Measurements from ENCODE around the gene ATXN2L. TPM values are rescaled to one million over a fixed set of nuclear protein-coding genes. Genes with fewer than 3 reads are reported as not detected.

The ATXN2L gene
- total and polyA plus RNA-seq, 2 experiments from 2014 or later: 81.2 to 116 TPM

- Histone ChIP-seq H3K4me1 (ENCODE audit: low read depth) (no peaks in the 10 kb centered on the region), H3K36me3 (peaks cover 58% of the 10 kb centered on the region), H3K27me3 (no peaks in the 10 kb centered on the region), H3K4me3 (no peak overlapping the region), H3K27ac (no peak overlapping the region), H3K9me3 (ENCODE audit: low read depth) (no peaks in the 10 kb centered on the region)
- TF ChIP-seq CTCF (IDR thresholded peaks at IDR 0.05; ENCODE audit: low read depth, low read length): no peak
- DNase-seq (ENCODE audit: low read depth in 1 of 2, low spot score in 1 of 2): no peak
Measured at GRCh38 chr16:28836761-28837064, 13.9 kb downstream of the ATXN2L start.

- no peaks in the 10 kb centered on the region for H3K4me1 ChIP-seq (ENCODE audit: low read depth)
- H3K27ac ChIP-seq: no peak overlapping the region
- no peak overlapping the region for H3K4me3 ChIP-seq
- H3K36me3 ChIP-seq: peaks cover 57% of the 10 kb centered on the region
- no peak for DNase-seq (ENCODE audit: low read depth in 1 of 2, low spot score in 1 of 2)
- no peaks in the 10 kb centered on the region for H3K27me3 ChIP-seq
- no peak for TF ChIP-seq CTCF (IDR thresholded peaks at IDR 0.05; ENCODE audit: low read depth, low read length)
- H3K9me3 ChIP-seq (ENCODE audit: low read depth): no peaks in the 10 kb centered on the region
Measured at GRCh38 chr16:28837672-28838557, 15.1 kb downstream of the ATXN2L start.

GRCh38 chr16:28838558-28838918 is 15.7 kb downstream of the ATXN2L start:
- Histone ChIP-seq H3K4me1 (ENCODE audit: low read depth) (no peaks in the 10 kb centered on the region), H3K36me3 (peaks cover 57% of the 10 kb centered on the region), H3K9me3 (ENCODE audit: low read depth) (no peaks in the 10 kb centered on the region), H3K27me3 (no peaks in the 10 kb centered on the region), H3K27ac (no peak overlapping the region), H3K4me3 (no peak overlapping the region)
- DNase-seq (ENCODE audit: low read depth in 1 of 2, low spot score in 1 of 2): no peak
- no peak for TF ChIP-seq CTCF (IDR thresholded peaks at IDR 0.05; ENCODE audit: low read depth, low read length)

GRCh38 chr16:28839004-28839639 is 16.3 kb downstream of the ATXN2L start:
- no peak overlapping the region for H3K4me3 ChIP-seq
- TF ChIP-seq CTCF (IDR thresholded peaks at IDR 0.05; ENCODE audit: low read depth, low read length): no peak
- peaks cover 57% of the 10 kb centered on the region for H3K36me3 ChIP-seq
- H3K27me3 ChIP-seq: no peaks in the 10 kb centered on the region
- peak in 1 of 2 donors; percentile 14 for DNase-seq (ENCODE audit: low read depth in 1 of 2, low spot score in 1 of 2)
- H3K27ac ChIP-seq: no peak overlapping the region
- no peaks in the 10 kb centered on the region for H3K4me1 ChIP-seq (ENCODE audit: low read depth)
- H3K9me3 ChIP-seq (ENCODE audit: low read depth): no peaks in the 10 kb centered on the region

GRCh38 chr16:28839899-28840298 is 17.1 kb downstream of the ATXN2L start:
- peaks cover 1% of the 10 kb centered on the region for H3K4me1 ChIP-seq (ENCODE audit: low read depth)
- TF ChIP-seq CTCF (IDR thresholded peaks at IDR 0.05; ENCODE audit: low read depth, low read length): no peak
- H3K36me3 ChIP-seq: peaks cover 56% of the 10 kb centered on the region
- H3K4me3 ChIP-seq: no peak overlapping the region
- DNase-seq (ENCODE audit: low read depth in 1 of 2, low spot score in 1 of 2): no peak
- no peaks in the 10 kb centered on the region for H3K9me3 ChIP-seq (ENCODE audit: low read depth)
- peak overlapping the region; percentile 23 for H3K27ac ChIP-seq
- no peaks in the 10 kb centered on the region for H3K27me3 ChIP-seq

All from cardiac muscle cell (in vitro differentiated cells and primary cell).